Glomerular endothelial cell (primary cell): Measurements from ENCODE around the gene FAM163B. TPM values are rescaled to one million over a fixed set of nuclear protein-coding genes. Genes with fewer than 3 reads are reported as not detected.

Experiments
- DNase-seq: peaks from one replicate; pipeline ENCODE4 v3.0.0-alpha.2; 2011; ENCODE audit warnings: low read depth, low spot score; ENCODE audit errors: extremely low read depth
- total RNA-seq: library from RNA; depleted of rRNA; stranded (reverse); fragments of >200 nt; gene quantifications from 2 replicates; pipeline ENCODE4 v1.2.3, GENCODE V29; 2015

Gene FAM163B
- total RNA-seq, 1 donor from 2014 or later, result not detected

DNA sequence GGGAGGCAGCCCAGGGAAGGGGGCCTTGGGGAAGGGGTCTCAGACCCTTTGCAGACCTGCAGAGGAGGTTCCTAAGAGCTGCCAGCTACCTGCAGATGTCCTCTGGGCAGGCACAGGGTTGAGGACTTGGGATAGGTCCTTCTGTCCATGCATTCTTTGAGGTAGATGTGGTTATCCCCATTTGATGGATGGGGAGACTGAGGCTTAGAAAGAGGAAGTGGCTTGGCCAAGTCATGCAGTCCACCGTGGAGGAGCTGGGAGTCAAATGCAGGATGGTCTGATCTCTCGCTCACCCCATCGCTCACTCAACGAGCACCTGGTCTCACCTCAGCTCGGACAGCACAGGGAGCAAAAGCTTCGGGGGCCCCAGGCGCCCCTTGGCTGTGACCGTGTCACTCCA, 54.5 kb downstream of the FAM163B start:
- no peak for DNase-seq

DNA sequence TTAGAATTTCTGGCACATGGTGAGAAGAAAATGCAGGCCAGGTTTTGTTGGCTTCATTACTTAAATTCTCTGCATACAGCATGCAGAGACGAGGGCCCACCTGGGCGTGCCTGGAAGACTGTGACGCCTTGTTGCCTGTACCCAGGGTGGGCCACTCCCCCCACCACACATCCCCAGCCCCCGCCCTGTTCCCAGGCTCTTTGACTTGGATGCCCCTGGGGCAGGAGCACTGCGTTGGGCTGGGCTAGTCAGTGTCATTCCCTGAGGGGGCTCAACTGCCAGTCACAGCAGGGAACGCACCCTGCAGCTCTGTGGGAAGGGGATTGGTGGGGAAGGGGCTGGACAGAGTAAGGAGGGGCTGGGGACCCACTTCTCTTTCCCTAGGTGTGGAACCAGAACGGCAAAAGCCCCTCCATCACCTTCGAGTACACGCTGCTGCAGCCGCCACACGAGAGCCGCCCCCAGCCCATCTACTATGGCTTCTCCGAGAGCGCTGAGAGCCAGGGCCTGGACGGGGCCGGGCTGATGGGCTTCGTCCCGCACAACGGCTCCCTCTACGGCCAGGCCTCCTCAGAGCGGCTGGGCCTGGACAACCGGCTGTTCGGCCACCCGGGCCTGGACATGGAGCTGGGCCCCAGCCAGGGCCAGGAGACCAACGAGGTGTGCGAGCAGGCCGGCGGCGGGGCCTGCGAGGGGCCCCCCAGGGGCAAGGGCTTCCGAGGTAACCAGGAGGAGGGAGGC, 55.0 kb downstream of the FAM163B start:
- DNase-seq, result no peak

DNA sequence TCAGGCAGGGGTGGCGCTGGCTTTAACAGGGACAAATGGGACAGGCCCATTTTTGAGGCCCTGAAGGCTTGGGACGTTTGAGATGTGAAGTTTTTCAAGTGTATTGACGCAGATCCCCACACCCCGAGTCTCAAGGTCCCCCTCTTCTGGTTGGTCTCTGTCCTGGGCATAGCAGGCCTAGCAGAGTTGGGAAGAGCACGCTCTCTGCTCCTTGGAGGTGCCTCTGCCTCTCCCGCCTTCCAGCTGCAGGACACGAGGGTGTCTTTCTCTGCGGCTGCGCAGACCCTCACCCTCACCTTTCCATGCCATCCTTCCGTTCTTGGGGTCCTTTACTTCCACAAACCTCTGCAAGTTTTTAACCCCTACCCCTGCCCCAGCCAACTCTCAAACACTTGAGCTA, 56.1 kb downstream of the FAM163B start:
- no peak for DNase-seq

DNA sequence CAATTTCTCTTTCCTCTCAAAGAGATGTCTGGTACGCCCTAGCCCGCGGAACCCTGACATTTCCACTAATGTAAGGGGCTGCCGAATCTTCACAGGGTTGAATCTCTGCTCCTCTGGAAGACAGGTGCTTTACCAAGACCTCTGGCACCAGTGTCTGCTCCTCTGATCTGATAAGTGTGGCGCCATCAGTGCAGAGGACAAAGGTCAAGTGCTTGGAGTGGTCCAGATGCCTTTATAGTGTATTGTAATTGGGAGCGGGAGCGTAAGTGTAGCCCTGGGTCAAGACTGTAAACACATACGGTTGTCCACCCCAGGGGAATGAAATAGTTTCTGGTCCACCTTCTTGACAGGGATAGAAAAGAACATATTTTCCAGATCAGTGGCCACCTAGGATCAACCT, 57.0 kb downstream of the FAM163B start:
- no peak for DNase-seq

DNA sequence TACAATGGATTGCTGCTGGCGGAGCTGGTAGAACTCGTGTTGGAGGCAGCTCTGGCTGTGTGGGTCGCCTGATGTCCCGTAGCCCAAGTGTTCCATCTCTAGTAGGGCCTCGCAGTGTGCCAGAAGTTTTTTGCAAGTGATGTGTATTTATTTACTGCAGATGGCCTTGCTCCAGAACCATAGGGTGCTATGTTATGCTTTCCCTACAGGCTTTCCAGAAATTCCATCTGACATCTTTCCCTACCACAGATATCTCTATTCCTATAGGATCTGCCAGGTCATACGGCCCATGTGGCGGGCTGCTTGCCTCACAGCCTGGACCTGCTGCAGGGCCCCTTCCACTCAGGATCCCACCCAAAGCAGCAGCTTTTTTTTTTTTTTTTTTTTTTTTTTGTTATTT, 57.7 kb downstream of the FAM163B start:
- no peak for DNase-seq

DNA sequence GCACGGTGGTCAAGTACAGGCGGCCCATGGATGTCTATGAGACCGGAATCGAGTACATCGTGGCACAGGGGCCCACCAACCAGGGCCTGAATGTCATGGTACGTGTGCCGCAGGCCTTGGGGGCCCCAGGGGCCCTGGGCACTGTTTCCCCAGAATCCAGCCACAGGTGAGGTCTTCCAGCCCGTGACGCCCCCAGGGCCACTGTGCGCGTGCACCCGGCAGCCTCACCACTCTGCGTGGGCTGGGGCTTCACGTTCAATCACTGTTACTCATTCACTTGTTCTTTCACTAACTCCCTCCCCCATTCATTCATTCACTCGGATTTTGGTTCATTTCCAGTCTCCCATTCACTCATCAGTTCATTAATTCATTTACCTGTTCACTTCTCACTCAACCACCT, 62.1 kb downstream of the FAM163B start:
- DNase-seq, result no peak

DNA sequence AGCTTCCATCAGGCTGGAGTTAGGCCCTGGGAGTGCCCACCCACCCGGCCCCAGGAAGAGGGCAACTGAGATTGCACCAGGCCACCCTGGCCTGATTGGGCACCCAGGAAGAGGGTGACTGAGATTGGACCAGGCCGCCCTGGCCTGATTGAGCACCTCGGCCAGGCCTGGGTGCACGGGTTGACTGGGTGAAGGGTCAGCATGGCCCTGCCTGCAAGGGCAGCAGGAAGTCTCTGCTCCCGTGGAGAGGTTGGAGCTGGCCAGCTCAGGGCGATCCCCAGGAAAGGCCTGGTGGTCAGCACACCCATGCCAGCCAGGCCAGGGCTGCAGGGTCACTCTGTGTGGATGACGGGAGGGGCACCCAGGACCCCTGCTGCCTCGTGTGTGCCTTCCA, 62.9 kb downstream of the FAM163B start:
- no peak for DNase-seq

DNA sequence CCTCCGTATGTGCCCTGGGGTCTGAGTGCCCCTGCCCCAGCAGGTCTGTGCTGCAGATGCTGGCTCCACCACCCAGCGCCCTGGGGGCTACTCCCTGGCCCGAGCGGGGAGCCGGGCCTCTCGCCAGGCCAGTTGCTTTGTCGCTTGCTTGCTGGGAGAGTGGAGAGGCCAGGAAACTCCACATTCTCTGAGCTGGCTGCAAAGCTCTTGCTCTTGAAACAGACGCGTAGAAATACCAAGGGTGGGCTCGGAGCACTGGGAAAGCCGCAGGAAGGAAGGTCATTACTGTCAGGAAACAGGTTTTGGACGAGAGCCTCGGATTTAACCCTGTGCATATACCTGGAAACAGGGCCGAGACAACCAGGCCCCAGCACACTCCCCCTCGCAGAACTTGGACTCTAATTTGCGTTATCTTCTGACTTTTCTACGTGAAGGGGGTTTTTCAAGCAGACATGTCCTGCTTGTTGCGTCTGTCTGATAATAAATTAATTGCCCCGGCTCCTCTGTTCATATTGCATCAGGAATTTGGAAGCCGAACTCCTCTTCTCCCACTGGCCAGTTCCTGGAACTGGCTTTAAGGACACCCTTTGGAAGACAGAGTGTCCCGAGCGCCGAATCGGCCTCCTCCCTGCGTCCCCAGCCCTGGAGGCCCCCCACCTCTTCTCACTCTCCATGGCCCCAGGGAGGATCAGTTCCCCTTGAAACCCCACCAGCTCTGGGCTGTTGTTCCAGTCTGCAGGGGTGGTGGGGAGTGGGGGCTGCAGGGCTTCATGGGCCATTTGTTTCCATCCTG, 63.5 kb downstream of the FAM163B start:
- DNase-seq, result no peak

DNA sequence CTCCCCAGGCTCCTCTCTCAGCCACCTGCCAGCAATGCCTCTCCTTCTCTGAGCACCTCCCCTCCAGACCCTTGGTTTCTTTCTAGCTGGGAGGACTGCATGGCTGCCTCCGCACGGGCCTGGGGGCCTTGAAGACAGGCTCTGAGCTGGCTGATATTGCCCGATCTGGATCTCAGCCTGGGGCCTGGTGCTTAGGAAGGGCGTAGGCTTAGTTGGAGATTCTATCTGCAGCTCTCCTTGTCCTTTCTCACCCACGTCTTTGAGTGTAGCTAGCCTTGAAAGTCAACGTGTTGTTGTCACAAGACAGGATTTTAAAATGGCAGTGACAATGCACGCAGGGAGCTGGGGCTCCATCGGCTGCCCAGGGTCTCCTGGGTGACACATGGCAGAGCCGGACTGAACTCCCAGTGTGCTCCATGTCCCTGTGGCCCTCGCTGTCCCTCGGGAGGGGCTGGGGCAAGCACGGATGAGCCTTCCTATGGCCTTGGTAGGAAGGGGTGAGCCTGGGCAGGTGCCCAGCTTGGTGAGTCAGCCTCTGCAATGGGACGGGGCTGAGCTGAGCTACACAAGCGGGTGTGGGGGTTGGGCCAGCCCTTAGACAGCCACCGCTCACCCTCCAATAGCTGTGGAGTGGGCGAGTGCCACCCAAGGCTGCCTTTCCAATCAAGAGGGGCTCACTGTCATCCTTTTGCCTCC, 65.3 kb downstream of the FAM163B start:
- DNase-seq, result no peak

DNA sequence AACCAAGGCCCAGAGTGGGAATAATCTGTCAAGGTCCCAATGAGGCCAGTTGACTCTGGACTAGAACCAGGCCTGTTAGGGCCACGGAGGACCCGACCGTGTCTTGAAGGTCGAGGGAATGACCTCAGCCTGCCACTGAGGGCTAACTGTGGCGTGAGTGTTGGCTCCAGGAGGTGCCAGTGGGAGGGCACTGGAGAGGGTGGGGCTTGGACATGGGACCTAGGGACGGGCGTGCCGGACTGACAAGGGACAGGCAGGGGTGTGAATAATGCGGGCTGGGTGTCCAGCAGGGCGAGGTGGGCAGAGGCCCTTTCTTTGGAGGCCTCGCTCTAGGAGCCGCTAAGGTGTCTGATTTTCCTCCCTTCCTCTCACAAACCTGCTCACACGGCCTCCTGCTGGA, 67.2 kb downstream of the FAM163B start:
- no peak for DNase-seq

DNA sequence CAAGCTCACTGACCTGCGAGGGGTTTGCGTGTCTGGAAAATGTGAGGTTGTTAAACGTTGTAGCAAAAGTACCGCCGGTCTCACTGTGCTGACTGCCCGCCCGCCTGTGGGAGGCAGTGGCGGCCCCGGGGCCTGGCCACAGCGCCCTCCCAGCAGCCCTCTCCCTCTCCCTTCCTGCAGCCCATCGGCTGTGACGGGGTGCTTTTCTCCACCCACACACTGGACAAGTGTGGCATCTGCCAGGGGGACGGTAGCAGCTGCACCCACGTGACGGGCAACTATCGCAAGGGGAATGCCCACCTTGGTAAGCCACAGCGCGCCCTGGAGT, 68.5 kb downstream of the FAM163B start:
- DNase-seq, result no peak

DNA sequence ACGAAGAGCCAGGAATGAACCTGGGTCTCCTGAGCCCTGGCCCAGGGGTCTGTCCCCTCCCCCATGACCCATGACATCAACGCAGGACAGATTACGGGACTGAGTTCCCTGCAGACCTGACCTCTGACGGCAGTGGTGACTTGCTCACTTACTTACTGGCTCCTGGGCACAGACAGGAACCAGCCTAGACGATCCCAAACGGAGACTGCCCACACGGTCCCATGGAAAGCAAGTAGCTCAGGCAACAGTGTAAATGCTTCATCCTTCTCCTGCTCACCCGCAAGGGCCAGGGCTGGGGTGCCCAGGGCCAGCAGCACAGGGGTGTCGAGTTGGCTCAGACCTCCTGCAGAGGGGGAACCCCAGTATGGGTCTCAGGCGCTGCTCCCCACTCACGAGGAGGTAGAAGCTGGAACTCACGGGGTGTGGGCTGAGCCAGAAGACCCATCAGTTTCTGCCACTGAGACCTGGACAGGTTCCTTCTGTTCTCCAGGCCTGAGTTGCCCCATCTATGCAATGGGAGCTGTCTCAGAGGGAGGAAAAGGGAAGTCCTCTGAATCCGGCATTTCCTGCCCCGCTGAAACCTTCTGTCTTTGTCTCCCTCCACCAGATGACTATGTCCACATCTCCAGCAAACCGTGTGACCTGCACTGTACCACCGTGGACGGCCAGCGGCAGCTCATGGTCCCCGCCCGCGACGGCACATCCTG, 69.0 kb downstream of the FAM163B start:
- no peak for DNase-seq

DNA sequence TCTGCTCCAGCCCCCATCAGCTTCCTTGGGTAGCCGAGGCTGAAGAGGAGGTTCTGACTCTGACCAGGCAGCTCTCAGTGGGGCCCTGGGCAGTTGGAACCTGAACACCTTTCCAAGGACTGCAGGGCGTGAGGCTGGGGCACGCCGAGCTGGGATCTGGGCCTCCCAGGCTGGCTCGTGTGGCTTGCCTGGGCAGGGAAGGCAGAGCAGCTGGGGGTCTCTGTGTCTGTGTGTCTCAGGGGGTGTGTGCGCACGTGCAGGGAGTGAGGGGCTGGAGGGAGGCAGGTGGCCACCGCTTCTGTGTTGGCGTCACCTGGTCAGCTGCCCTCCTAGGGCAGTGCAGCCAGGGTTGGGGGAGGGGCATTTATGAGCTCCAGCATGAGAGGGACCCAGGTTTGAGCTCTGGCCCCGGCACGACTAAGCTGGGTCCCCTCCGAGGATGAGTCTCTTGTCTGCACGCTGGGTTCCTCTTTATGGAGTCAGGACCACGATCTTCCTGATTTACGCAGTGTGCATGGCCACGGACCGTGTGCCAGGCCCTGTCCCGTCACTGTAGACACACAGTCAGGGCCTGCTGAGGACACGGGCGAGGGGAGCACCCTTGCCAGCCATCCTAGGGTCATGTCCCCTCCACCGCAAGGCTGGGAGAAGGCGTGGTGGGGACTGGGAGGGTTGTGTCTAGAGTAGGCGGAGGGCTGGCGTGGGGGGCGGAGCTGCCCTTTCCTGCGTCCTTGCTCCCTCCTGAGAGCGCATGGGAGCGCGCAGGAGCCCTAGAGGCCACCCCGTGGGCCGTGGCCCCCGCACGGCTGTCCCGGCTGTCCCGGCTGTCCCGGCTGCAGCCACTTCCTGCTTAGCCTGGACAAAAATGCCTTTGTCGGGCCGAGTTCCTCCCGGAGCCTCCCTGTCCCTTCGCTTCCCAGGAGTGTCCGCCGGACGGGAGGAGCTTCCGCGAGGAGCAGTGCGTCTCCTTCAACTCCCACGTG, 70.0 kb downstream of the FAM163B start:
- no peak for DNase-seq

DNA sequence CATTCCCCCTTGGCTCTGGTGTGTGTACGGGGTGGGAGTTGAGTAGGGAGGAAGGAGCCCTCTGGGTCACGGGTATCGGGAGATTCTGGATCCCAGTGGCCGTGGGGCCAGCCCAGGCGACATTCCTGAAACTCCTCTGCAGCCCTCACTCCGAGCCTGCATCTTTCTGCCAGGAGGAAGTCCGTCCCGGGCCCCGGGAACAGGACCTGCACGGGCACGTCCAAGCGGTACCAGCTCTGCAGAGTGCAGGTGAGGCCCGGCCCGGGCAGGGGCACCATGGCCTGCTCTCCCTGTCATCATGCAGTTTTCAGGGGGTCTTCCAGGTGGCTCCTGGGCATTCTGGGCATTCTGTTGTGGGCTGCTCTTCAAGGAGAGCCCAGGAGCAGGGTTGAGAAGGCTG, 71.0 kb downstream of the FAM163B start:
- no peak for DNase-seq

DNA sequence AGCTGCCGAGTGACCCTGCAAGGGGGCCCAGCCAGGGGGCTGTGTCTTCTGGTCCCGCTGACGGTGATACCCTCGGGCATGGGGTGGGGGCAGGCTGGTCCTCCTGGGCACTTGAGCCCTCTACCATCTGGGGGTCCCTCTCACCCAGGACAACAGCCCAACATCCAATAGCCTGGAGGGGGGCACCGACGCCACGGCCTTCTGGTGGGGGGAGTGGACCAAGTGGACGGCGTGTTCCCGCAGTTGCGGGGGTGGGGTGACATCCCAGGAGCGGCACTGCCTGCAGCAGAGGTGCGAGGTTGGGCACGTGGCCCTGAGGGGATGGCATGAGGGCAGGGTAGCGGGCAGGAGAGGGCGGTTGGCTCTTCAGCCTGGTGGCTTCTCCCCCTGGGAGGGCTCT, 71.9 kb downstream of the FAM163B start:
- DNase-seq, result no peak

DNA sequence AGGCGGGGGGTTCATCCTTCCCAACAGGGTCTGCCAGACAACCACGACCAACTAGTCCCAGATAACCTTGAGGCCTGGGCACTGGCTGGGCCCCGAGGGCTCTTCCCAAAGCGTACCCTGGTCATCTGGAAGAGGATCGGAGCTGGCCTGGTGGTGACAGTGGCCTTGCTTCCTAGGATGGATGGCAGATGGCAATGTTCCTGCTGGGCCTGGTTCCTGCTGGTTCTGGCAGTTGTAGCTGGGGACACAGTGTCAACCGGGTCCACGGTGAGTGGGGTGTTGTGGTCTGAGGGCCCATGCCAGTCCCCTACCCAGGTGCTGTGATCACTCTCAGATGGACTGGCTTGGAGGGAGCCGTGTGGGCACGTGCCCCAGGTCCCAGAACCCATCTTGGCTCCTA, 72.7 kb downstream of the FAM163B start:
- DNase-seq, result no peak

DNA sequence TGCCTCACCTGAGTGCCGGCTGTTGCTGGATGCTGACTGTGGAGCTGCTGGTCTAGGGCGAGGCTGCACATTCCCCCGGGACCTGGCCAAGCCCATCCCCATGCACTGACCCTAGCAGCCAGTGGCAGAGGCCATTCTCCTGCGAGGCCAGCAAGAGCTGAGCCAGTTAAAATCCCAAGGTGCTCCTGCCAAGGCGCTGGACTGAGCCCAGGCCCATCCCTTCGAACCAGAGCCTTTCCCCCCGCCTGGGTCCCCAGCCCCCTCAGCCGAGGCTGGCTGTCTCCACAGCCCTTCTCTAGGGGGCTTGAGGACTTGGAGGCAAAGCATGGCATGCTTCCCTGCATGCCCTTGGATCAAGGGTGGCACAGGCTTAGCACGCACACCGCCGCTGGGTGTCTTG, 73.1 kb downstream of the FAM163B start:
- no peak for DNase-seq

DNA sequence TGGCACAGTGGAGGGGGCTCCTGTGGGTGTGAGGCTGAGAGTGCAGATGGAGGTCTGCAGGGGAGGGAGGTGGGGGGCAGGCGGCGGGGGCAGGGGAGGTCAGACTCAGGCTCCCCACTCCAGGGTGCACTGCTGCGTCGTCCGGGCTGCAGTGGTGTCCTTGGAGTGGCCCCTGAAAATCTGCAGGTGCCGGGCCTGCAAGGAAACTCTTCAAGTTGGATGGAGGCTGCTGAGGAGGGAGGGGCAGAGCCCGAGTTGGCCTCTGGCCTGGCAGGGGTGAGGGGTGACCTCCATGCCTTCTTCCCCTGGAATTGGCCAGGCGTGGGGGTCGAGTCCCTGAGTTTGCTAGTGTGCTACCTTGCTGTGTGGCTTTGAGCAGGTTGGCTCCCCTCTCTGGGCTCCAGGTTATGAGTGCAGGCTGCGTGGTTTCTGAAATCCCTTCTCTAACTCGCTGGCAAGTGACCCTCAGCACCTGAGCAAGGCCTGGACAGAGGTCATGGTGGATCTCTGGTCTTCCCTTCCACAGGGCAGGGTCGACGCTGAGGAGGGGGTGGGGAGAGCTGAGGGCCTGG, 73.8 kb downstream of the FAM163B start:
- DNase-seq, result no peak

DNA sequence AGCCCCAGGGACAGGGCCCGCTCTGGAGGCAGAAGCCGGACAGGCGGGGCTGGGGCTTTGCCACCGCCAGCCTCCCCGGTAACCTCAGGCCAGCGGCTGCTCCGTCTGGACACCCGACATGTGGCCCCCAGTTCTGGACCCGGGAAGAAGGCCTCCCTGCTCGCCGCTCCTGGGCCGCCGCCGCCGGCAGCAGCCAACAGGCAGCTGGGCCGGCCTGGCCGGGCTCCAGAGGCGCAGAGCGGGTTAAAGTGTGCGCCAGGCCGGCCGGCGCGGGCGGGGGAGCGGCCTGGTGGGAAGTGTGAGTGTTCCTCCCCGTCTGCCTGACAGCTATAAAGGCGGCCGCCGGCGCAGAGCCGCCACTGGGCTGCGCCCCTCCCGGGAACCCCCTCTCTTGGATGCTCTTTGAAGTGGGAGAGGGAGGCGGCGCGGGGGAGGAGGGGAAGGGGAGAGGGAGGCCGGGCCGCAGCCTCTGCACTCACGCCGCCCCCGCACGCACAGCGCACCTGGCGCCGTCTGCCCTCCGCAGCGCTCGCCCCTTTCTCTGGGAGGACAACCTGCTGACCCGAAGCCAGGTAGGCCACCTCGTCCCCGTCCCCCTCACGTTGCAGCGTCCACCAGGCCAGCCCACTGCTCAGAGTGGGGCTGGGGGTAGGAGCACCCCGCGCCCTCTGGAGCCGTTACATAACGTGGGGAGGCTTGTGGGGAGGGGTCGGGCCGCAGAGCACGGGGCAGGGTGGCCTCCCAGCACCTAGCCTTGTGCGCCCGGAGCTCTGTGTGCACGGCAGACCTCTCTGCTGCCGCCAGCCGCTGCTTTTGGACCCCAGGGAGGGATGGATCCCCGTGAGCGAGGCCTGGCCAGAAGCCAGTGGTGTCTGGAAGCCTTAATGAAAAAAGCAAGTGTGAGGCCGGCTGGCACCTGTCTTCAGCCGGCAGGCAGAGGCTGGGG, 74.6 kb downstream of the FAM163B start, which contains the start of gene ADAMTSL2:
TSS of gene ADAMTSL2 (plus strand) at position 359 of the 946 bp plus-strand sequence. CDS start 2,009 bp downstream, outside the sequence.
- DNase-seq, result no peak
